Measurements from ENCODE around the gene CHTF18.

DNA sequence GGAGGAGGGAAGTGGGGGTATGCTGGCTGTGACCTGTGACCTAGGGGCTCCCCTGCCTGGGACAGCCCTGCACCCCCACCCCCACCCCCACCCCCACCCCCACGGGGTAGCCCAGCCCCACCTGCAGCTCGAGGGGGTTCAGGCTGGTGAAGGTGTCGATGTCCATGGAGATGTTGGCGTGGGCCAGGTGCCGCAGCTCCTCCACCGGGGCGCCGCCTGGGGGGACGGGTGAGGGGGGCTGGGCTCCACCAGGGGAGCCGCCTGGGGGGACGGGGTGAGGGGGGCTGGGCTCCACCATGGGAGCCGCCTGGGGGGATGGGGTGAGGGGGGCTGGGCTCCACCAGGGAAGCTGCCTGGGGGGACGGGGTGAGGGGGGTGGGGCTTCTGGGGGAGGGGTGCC is 18.0 kb upstream of the CHTF18 start:
- TF ChIP-seq, protein P1, sequence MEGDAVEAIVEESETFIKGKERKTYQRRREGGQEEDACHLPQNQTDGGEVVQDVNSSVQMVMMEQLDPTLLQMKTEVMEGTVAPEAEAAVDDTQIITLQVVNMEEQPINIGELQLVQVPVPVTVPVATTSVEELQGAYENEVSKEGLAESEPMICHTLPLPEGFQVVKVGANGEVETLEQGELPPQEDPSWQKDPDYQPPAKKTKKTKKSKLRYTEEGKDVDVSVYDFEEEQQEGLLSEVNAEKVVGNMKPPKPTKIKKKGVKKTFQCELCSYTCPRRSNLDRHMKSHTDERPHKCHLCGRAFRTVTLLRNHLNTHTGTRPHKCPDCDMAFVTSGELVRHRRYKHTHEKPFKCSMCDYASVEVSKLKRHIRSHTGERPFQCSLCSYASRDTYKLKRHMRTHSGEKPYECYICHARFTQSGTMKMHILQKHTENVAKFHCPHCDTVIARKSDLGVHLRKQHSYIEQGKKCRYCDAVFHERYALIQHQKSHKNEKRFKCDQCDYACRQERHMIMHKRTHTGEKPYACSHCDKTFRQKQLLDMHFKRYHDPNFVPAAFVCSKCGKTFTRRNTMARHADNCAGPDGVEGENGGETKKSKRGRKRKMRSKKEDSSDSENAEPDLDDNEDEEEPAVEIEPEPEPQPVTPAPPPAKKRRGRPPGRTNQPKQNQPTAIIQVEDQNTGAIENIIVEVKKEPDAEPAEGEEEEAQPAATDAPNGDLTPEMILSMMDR (IDR thresholded peaks at IDR 0.05), result no peak
- TF ChIP-seq POLR2A (IDR thresholded peaks at IDR 0.05), result no peak

Measured in right lobe of liver (tissue), 4 donors.